ENCODE data around the gene TMTC2.

Gene TMTC2

DNA sequence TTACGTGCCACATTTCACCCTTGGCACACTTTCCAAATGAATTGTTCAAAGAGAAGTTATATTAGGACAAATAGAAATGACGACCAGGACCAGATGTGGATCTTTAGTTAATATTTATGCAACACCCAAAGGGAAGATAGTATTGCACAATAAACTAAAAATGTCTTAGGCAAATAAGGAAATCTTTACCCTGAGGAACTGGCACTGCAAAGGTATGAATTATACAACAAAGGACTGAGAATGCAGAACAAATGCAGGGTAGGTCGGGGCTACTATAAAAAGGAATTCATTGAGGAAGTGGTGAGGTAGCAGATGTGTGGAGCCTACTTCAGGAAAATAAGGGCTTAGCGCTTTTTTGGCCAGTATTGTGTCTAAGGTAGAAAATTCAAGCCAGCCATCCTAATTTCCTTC, 3.9 kb upstream of the TMTC2 start:
- Histone ChIP-seq H3K79me2 (ENCODE audit: low read length) (no peaks in the 10 kb centered on the region), H3K27me3 (ENCODE audit: low read depth, low read length) (peaks cover 9% of the 10 kb centered on the region; the same call in 1 of the 2 replicates), H3K9me3 (ENCODE audit: insufficient read depth, low read length) (no peaks in the 10 kb centered on the region), H3K4me2 (ENCODE audit: low read length) (no peak overlapping the region), H2AFZ (ENCODE audit: low read depth, low read length) (no peak overlapping the region), H4K20me1 (ENCODE audit: insufficient read depth, low read length) (no peaks in the 10 kb centered on the region), H3K9ac (ENCODE audit: low read length) (no peak overlapping the region), H3K4me1 (ENCODE audit: low read length) (peaks cover 21% of the 10 kb centered on the region), H3K27ac (ENCODE audit: low read length) (no peak overlapping the region), H3K36me3 (replicated peaks; ENCODE audit: low read depth, low read length) (no peaks in the 10 kb centered on the region), H3K4me3 (ENCODE audit: low read length) (no peak overlapping the region)
- TF ChIP-seq, protein P1, sequence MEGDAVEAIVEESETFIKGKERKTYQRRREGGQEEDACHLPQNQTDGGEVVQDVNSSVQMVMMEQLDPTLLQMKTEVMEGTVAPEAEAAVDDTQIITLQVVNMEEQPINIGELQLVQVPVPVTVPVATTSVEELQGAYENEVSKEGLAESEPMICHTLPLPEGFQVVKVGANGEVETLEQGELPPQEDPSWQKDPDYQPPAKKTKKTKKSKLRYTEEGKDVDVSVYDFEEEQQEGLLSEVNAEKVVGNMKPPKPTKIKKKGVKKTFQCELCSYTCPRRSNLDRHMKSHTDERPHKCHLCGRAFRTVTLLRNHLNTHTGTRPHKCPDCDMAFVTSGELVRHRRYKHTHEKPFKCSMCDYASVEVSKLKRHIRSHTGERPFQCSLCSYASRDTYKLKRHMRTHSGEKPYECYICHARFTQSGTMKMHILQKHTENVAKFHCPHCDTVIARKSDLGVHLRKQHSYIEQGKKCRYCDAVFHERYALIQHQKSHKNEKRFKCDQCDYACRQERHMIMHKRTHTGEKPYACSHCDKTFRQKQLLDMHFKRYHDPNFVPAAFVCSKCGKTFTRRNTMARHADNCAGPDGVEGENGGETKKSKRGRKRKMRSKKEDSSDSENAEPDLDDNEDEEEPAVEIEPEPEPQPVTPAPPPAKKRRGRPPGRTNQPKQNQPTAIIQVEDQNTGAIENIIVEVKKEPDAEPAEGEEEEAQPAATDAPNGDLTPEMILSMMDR (IDR thresholded peaks at IDR 0.05; ENCODE audit: low read depth, low read length), result no peak
- no peak for TF ChIP-seq EZH2phosphoT487 (IDR thresholded peaks at IDR 0.05; ENCODE audit: low read depth)

DNA sequence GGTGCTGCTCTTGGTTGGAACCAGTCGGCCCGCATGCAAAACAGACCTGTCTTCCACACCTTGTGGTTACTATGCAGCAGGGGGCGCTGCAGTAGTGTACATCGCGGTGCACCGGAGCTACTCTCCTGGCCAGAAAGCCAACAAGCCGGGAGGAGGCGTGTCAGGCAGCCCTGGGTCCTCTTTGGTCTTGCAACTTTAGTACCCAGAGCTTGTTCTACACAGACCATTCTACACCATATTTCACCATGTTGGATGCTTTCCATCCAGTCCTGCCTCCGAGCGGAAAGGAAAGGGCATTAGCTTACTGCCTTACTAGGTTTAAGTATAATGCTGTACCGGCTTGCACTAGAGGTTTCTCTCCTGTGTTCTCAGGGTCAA, 927 bp upstream of the TMTC2 start:
- peak overlapping the region; percentile 93 for H3K4me2 ChIP-seq (ENCODE audit: low read length)
- peak overlapping the region; percentile 65 for H3K9ac ChIP-seq (ENCODE audit: low read length)
- peaks cover 9% of the 10 kb centered on the region; the same call in 1 of the 2 replicates for H3K27me3 ChIP-seq (ENCODE audit: low read depth, low read length)
- no peaks in the 10 kb centered on the region for H4K20me1 ChIP-seq (ENCODE audit: insufficient read depth, low read length)
- H3K79me2 ChIP-seq (ENCODE audit: low read length), result no peaks in the 10 kb centered on the region
- H3K9me3 ChIP-seq (ENCODE audit: insufficient read depth, low read length), result no peaks in the 10 kb centered on the region
- H2AFZ ChIP-seq (ENCODE audit: low read depth, low read length), result peak overlapping the region; percentile 89
- H3K27ac ChIP-seq (ENCODE audit: low read length), result peak overlapping the region; percentile 38; the same call in 1 of the 2 replicates
- H3K4me1 ChIP-seq (ENCODE audit: low read length), result peaks cover 21% of the 10 kb centered on the region
- H3K36me3 ChIP-seq (replicated peaks; ENCODE audit: low read depth, low read length), result no peaks in the 10 kb centered on the region
- TF ChIP-seq EZH2phosphoT487 (IDR thresholded peaks at IDR 0.05; ENCODE audit: low read depth), result no peak
- TF ChIP-seq, protein P1 (IDR thresholded peaks at IDR 0.05; ENCODE audit: low read depth, low read length), result peak; percentile 91
- H3K4me3 ChIP-seq (ENCODE audit: low read length), result peak overlapping the region; percentile 87

DNA sequence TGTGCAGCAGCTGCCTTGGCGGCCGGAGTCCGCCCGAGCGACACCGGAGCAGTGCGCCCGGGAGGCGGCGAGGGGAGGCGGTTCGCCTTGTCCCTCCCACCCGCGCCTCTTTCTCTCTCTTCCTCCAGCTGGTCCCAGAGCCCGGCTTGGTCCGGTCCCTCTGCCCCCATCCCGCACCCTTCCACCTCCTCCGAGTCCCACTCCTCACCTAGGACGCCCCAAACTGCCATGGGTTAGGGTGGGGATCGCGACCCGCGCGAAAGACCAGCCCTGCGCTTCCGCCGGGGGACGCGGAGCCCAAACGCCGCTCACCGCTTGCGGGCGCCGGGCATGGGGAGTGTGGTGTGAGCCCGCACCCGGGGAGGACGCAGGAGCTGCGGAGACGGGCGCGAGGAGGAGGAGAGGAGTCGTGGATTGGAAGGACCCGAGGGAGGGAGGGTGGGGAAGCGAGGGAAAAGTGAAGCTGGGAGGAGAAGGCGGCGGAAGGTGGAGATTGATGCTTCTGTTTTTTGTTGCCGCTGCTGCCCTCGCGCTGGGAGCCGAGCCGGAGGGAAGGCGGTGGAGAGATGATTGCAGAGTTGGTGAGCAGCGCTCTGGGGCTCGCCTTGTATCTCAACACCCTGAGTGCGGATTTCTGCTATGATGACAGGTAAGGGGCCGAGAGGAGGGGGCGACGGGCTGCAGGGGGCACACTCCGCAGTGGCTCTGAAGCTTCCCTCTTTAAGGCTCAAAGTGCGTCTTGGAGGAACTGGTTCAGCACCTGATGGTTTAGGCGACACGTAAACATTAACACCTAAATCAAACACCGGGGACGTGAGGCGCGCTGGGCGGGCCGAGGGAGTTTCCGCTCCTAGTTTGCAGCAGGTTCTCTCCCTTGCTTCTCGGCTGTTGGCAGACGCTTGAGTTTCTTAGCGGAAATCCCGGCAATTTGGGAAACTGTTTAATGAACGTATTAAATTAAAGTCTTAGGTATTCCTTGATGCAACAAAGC, 610 bp downstream of the TMTC2 start:
- Histone ChIP-seq H3K79me2 (ENCODE audit: low read length) (no peaks in the 10 kb centered on the region), H3K36me3 (replicated peaks; ENCODE audit: low read depth, low read length) (no peaks in the 10 kb centered on the region), H3K4me2 (ENCODE audit: low read length) (peak overlapping the region; percentile 93), H3K4me3 (ENCODE audit: low read length) (peak overlapping the region; percentile 87), H4K20me1 (ENCODE audit: insufficient read depth, low read length) (no peaks in the 10 kb centered on the region), H3K27me3 (ENCODE audit: low read depth, low read length) (peaks cover 9% of the 10 kb centered on the region; the same call in 1 of the 2 replicates), H2AFZ (ENCODE audit: low read depth, low read length) (peak overlapping the region; percentile 90), H3K27ac (ENCODE audit: low read length) (no peak overlapping the region), H3K4me1 (ENCODE audit: low read length) (peaks cover 21% of the 10 kb centered on the region), H3K9me3 (ENCODE audit: insufficient read depth, low read length) (no peaks in the 10 kb centered on the region), H3K9ac (ENCODE audit: low read length) (peak overlapping the region; percentile 65)
- no peak for TF ChIP-seq EZH2phosphoT487 (IDR thresholded peaks at IDR 0.05; ENCODE audit: low read depth)
- TF ChIP-seq, protein P1 (IDR thresholded peaks at IDR 0.05; ENCODE audit: low read depth, low read length), result no peak

DNA sequence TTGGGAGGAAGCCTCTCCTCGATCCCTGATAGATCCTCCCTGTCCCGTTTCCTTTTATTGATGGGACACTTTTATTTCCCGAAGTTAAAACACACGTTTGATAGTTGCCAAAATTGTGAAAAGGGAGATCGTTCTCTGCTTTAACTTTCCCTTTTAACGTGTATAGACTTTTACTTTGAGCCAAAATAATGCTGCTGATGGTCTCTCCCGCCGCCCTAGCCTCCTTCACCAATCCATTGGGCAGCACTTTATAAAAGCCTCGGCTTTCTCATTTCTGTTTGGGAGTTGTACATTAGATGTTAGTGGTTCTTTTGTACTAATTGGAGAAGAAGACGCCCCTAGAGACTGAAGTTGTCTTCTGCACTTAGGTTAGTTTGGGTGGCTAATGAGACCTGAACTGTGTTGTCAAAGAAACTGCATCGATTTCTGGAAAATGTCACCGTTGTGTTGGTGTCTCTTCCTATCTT, 1.4 kb downstream of the TMTC2 start:
- H3K4me3 ChIP-seq (ENCODE audit: low read length), result peak overlapping the region; percentile 87
- peaks cover 15% of the 10 kb centered on the region for H3K4me1 ChIP-seq (ENCODE audit: low read length)
- peaks cover 6% of the 10 kb centered on the region; the same call in 1 of the 2 replicates for H3K27me3 ChIP-seq (ENCODE audit: low read depth, low read length)
- H3K79me2 ChIP-seq (ENCODE audit: low read length), result no peaks in the 10 kb centered on the region
- H2AFZ ChIP-seq (ENCODE audit: low read depth, low read length), result peak overlapping the region; percentile 90
- H3K4me2 ChIP-seq (ENCODE audit: low read length), result peak overlapping the region; percentile 93
- H3K36me3 ChIP-seq (replicated peaks; ENCODE audit: low read depth, low read length), result no peaks in the 10 kb centered on the region
- no peaks in the 10 kb centered on the region for H4K20me1 ChIP-seq (ENCODE audit: insufficient read depth, low read length)
- TF ChIP-seq EZH2phosphoT487 (IDR thresholded peaks at IDR 0.05; ENCODE audit: low read depth), result no peak
- TF ChIP-seq, protein P1 (IDR thresholded peaks at IDR 0.05; ENCODE audit: low read depth, low read length), result peak; percentile 34; the same call in 1 of the 2 replicates
- H3K9ac ChIP-seq (ENCODE audit: low read length), result peak overlapping the region; percentile 62
- no peak overlapping the region for H3K27ac ChIP-seq (ENCODE audit: low read length)
- no peaks in the 10 kb centered on the region for H3K9me3 ChIP-seq (ENCODE audit: insufficient read depth, low read length)
